NB4 (cell line): ENCODE data around the gene MECP2.

Experiments used
- CTCF ChIP-seq: IDR thresholded peaks from one replicate; pipeline ENCODE4 v1.5.1; 2012; ENCODE audit warnings: low read depth, low read length
- MAX ChIP-seq: IDR thresholded peaks from 2 replicates; pipeline ENCODE4 v1.6.1; 2011; ENCODE audit warnings: low read depth, low read length
- POLR2A ChIP-seq: IDR thresholded peaks from 2 replicates; pipeline ENCODE4 v1.6.1; 2011; ENCODE audit warnings: mild to moderate bottlenecking; ENCODE audit not compliant: insufficient read length; ENCODE audit errors: extremely low read depth

- TF ChIP-seq CTCF (no peak), POLR2A (no peak), MAX (no peak)
Measured at GRCh38 chrX:154113729-154114128, 16.2 kb upstream of the MECP2 start.
